UCSD-AML1 (cell line): ENCODE measurements around the gene CLDN34.

Experiments
- DNase-seq: peaks from one replicate; lab custom pipeline; 2025; ENCODE audit not compliant: unreplicated experiment; lab: John Stamatoyannopoulos, UW

The CLDN34 gene

DNA sequence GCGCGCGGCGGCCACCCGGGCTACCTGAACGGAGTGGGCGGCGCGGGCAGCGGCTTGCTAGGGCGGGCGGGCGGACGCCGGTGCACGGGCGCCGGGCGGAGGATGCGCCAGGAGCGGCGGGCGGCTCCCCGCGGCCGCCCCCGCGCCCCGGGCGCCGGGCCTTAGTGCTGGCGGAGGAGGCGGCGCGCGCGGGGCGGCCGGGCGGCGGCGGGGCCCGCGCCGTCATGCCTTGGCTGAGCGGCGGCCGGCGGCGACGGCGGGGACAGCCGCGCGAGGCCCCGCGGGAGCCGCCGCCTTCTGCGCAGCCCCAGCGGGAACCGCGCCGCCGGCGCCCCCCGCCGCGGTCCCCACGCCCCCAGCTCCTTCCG lies 48.2 kb downstream of the CLDN34 start:
- DNase-seq, result no peak

DNA sequence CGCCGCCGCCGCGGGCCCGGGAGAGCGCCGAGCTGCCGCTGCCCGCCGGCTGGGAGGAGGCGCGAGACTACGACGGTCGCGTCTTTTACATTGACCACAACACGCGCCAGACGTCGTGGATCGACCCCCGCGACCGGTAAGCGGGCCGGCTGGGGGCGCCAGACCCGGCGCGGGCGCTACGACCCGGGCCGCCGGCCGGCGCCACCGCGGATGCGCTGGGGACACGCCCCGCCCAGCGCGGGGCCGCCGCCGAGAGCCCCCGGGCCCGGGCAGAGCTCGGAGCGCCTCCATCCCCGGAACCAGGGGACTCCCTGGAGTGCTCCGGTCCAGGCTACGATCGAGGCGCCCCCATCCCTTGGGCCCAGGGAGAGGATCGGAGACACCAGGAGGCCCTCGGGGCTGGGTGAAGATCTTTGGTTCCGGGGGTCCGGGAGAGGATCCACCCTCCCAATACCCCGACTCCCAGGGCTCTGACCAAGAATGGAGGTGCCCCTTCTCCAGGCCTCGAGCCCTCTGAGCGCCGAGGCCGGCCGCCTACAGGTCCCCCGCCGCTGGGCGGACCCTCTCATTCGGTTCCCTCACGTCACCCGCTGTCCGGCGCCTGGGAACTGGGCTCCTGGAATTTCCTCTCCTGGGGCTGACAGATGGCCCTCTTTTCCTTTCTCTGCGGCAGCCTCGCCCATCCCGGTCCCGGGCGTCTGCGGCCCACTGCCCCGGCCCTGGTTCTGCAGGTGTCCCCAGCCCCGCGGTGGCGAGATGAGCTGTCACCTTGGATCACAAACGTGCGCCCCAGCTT lies 48.8 kb downstream of the CLDN34 start:
- DNase-seq, result no peak

DNA sequence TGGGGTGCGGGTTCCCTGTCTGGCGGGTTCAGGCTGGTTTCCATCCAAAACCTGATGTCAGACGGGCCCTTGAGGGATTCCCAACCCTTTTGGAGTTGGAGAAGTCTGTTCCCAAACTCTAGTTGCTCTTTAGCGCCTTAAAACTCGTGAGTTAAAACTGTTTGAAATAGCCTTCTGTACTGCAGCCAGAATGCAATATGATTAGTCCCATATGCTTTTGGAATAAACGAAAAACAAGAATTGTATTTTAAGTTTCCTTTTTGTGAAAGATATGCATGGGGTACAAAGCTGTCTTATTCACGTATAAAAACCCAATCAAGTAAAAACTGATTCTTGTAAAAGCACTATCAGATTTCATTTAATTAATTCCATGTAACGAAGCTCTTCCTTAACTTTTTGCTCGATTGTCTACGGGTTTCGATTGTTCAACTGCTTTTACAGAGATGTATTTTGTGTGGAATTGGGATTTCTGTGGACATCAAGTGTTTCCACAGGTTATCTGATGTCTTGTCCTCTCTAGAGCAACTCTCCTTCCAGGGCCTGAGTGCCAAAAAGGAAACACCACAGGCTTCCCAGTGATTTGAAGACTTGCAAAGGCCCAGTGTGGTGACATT lies 49.5 kb downstream of the CLDN34 start:
- no peak for DNase-seq

- no peak for DNase-seq
Measured at GRCh38 chrX:10017872-10018271, 50.7 kb downstream of the CLDN34 start.
